Stimulated activated CD8-positive, alpha-beta memory T cell treated with anti-CD3 and anti-CD28 coated beads, Interleukin-12 subunit alpha, Interleukin-12 subunit beta, amount 100 ng/mL, for 1 hour (primary cell): ENCODE data around the gene ARL13B.
"Not testable (repeated sequence)": the region's sequence is repeated elsewhere in the genome, so short reads cannot be mapped to it uniquely, and the experiment has no call there.

ENCODE experiments used
- DNase-seq: peaks from one replicate; pipeline ENCODE4 v3.0.0-alpha.2; 2020; ENCODE audit warnings: low read depth

ARL13B gene

DNA sequence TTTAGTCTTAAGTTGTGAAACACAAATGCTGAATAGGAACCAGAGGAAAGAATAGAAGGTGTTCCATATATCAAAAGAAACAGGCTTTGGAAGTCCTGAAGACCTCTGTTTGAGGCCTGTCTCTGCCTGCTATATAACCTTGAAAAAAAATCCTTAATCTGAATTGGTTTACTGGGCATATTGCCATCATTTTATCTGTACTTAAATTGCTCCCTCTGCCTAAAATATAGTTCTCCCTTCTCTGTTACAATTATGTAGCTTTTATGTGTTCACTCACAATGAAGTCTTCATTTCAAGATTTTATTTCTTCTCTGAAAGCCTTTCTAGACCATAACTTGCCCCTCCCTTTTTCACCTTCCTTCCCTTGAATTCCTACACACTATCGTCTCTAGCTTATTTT lies 21.2 kb downstream of the ARL13B start:
- no peak for DNase-seq

DNA sequence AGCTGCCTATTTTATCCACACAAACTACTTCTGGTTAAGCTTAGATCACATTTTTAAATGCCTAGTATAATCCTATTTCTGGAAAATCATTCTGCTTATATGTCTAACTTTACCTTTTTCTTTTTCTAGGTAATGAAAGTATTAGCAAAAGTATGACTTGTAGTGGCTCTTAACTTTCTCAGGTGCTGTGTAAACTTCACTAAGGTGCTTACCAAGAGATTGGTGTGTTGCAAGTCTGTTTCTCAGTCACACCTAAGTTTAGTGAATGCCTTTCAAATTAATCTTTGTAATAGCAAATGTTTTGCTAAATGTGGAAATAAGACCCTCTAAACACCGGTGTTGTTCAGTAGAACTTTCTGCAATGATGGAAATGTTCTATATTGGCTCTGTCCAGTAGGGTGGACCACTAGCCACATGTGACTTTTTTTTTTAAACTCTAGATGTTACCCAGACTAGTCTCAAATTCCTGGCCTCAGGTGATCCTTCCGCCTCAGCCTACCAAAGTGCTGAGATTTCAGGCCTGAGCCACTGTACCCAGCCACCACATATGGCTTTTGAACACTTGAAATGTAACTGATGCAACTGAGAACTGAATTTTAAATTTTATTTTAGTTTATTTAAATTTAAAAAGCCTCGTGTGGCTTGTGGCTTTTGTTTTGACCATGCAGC lies 22.0 kb downstream of the ARL13B start:
- no peak for DNase-seq

GRCh38 chr3:94004301-94004910 lies 24.5 kb downstream of the ARL13B start:
- DNase-seq = no peak

- no peak for DNase-seq
Observed at GRCh38 chr3:94008253-94008652, 28.3 kb downstream of the ARL13B start.

DNA sequence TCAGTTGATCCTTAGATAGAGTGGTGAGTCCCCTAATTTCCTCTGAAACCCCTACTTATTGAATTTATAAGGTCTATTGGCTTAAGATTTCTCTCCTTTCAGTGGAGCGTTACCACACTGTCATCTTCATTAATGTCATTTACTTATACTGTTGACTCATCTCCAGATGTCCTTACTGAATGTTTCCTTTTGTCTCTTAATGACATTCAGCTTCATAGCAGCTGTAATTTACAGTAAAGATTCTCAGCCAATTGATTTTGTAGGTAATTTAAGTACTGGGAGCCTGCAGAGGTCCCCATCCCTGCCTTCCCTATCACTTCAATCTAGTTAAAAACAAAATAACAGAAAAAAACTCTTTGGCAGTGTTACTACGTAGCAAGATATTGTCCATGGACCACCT lies 29.7 kb downstream of the ARL13B start:
- DNase-seq = no peak

- no peak for DNase-seq
Observed at GRCh38 chr3:94011233-94011711, 31.3 kb downstream of the ARL13B start.

DNA sequence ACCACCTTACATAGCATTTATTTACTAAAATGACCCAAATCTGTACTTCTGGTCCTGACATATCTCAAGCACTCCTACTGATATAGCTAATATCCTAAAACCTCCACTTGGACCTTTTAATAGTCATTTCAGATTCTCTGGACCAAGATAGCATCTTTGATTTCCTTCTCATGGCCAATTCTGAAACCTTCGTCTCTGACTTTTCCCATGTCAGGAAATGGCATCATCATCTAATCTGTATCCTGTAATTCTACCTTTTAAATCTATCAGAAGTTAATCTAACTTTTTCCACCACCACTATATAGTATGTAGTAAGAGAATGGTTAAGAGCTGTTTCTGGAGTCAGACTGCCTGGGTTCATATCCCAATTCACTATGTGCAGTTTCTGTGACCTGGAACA lies 32.2 kb downstream of the ARL13B start:
- no peak for DNase-seq

- DNase-seq = no peak
Observed at GRCh38 chr3:94015025-94015424, 35.1 kb downstream of the ARL13B start.

- no peak for DNase-seq
Observed at GRCh38 chr3:94019659-94020058, 39.7 kb downstream of the ARL13B start.

DNA sequence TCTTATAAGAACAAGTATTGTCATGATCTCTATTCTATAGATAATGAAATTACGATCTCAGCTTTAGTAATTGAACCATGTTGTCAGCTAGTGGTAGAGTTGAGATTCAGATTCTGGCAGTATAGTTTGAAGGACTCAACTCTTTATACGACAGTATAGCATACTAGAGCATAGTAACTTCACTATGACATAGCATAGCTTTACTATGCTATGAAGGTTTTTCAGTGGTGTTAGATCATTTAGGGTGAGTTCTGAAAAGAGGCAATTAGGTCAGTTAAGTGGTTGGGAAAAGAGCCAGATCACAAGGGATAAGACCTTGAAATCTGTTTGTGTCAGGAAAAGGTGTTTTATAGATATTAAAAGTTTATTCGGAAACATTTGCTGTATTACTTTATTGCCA lies 40.3 kb downstream of the ARL13B start:
- no peak for DNase-seq

GRCh38 chr3:94024385-94024784 lies 44.4 kb downstream of the ARL13B start:
- DNase-seq = no peak

- DNase-seq = no peak
Observed at GRCh38 chr3:94026623-94027022, 46.7 kb downstream of the ARL13B start.

DNA sequence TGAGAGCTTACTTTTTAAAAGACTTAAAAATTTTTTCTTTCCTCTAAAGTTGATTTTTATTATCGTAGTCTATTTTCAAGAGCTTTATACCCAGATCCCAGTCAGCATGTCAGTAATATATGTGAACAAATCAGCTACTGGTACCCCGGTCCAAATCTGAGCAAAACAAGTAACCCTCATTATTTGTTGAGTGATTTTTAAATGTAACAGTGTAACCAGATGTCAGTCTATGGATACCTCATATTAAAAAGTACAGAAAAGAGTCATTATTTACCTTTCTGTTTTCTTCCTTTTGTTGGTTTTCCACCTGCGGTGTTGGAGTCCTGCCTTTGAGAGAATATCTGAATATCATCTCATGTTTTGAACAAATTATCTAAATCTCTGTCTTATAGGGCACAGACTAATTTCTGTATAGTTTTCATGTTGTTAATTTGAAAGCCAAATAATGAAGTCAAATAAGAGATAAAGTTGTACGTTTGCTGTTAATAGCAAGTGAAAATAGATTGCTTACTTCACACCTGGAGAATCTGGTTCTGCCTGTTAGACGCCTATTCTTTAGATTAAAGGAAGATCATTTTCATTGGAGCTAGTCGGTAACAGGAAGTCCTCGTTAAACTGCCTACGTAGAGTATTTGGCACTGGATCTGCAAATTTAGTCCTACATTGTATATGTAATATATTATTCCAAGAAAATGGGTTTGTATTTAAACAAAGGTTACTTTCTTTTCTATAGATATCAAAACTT lies 48.3 kb downstream of the ARL13B start, which contains the start of gene STX19:
Gene STX19, minus strand, starts transcription at position 505 of the 745 bp plus-strand sequence. CDS start 13,328 bp downstream, outside the sequence.
- DNase-seq = no peak

DNA sequence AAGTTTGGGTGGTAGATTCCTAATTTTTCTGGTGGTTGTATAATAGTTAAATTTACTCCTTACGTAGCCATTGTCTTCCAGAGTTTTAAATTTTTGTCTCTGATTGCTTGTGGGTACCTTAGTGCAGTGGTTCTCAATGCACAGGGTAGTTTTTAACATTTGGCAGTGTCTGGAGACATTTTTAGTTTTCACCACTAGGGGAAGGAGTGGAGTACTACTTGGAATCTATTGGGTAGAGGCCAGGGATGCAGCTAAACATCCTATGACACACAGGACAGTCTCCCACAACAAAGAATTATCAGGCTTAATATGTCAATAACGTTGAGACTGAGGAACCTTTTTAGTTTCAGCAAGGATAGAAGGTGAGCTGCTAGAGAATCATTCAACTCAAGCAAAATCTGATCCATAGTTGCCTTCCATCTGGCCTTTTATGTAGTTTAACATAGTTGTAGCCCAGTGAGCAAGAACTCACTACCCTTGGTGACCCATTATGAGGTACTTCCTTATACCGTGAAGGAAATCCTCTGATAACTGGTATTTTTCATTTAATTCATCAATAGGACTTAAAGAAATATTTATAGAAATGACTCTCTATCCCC lies 57.1 kb downstream of the ARL13B start:
- no peak for DNase-seq

DNA sequence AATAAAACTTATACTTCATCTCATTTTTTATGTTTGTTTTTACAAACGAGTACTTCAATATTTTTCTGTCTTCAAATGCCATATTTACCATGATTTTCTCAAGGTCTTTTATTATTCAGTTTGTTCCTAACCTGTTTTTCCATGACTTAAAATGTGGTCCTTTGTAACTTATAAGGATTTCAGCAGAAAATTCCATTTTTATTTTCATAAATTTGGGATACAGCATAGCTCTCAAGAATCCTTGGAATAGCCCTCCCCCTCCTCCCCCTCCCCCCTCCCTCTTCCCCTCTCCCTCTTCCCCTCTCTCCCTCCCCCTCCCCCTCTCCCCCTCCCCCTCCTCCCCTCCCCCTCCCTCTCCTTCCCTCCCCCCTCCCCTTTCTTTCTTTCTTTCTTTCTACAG lies 63.3 kb downstream of the ARL13B start:
- no peak for DNase-seq

DNA sequence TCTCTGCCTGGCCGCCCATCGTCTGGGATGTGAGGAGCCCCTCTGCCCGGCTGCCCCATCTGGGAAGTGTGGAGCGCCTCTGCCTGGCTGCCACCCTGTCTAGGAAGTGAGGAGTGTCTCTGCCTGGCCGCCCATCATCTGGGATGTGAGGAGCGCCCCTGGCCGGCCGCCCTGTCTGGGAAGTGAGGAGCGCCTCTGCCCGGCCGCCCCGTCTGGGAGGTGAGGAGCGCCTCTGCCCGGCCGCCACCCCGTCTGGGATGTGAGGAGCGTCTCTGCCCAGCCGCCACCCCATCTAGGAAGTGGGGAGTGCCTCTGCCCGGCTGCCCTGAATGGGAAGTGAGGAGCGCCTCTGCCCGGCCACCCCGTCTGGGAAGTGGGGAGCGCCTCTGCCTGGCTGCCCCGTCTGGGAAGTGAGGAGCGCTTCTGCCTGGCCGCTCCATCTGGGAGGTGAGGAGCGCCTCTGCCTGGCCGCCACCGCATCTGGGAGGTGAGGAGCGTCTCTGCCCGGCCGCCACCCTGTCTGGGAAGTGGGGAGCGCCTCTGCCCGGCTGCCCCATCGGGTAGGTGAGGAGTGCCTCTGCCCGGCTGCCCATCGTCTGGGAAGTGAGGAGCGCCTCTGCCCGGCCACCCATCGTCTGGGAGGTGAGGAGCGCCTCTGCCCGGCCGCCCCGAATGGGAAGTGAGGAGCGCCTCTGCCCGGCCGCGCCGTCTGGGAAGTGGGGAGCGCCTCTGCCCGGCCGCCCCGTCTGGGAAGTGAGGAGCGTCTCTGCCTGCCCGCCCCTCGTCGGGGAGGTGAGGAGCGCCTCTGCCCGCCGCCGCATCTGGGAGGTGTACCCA lies 64.4 kb downstream of the ARL13B start:
- not testable (repeated sequence) for DNase-seq

DNA sequence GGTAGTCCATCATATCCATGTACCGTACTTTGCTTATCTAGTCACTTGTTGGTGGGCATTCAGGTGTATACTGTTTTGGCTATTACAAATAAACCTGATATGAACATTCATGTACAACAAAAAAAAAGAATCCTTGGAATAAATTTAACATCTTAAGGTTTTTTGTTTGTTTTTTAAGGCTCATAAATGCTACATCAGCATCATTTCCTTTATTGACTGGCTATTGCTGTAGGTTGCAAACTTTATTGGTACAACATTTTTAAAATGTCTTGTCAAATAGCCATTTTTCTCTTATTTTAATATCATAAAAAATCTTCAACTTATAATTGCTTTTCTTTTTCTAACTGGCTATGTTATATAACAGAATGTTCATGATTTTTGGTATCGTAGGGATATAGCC lies 66.6 kb downstream of the ARL13B start:
- DNase-seq = no peak

DNA sequence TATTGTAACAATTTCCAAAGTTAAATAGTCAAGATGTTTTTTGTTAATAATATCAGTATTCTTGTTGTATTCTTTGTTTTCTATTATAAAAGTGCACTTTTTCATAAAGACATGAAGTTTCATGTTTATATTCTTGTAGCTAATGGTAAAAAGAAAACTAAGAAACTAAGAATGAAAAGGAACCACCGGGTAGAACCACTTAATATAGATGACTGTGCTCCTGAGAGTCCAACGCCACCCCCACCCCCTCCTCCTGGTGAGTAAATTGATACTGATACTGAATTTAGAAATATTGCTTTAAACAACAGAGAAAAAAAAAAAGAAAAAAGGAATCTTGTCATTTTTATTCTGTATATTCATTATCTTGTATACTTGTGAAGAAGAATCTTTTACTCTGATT lies 69.3 kb downstream of the ARL13B start:
- DNase-seq = no peak

DNA sequence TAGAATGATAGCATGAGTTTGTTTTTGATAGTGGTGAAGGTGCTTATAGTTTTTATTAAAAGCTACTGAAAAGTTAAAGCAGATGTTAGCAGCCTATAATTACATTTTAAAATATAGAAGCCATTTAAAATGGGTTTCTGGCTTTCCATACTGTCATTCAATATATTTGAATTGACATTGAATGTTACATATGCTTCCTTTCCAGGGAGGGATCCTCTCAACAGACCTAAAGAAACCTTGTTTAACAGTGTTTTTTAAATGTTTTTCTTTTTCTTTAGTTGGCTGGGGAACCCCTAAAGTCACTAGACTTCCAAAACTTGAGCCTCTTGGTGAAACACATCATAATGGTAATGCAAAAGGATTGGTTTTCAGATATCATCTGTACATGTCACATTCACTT lies 70.6 kb downstream of the ARL13B start:
- DNase-seq = no peak

DNA sequence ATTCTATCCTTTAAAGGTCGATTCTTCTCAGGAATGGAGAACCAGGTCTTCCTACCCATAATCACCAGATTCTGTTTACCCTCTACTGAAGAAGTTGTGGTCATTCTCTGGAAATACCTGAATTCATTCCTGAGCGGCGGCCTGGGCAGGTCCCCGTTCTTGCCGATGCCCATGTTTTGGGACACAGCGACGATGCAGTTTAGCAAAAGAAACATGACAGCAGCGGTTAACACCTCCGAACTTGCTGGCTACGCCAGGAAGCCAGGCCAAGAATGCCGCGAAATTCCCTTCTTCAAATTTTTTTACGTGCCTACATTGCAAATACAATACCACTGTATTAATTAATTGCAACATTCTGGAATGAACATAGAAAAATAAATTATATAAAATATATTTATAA lies 81.3 kb downstream of the ARL13B start:
- no peak for DNase-seq

- DNase-seq = peak; percentile 70
Observed at GRCh38 chr3:94062513-94063404, 82.8 kb downstream of the ARL13B start, which contains the start of the genes DHFR2 and NSUN3. TSS of gene DHFR2 (minus strand) at chr3:94062916. CDS start at chr3:94061511, 1,405 bp downstream. TSS of gene NSUN3 (plus strand) at chr3:94063061. CDS start at chr3:94063127, 66 bp downstream.
